HG02571 (cell line): ENCODE results near the gene GPATCH8.

ENCODE experiments used
- ATAC-seq: cut with Tn5 transposase; IDR thresholded peaks from one replicate; pipeline ENCODE4 v1.9.1; 2021; ENCODE audit warnings: mild to moderate bottlenecking, moderate library complexity; ENCODE audit not compliant: unreplicated experiment

The GPATCH8 gene

DNA sequence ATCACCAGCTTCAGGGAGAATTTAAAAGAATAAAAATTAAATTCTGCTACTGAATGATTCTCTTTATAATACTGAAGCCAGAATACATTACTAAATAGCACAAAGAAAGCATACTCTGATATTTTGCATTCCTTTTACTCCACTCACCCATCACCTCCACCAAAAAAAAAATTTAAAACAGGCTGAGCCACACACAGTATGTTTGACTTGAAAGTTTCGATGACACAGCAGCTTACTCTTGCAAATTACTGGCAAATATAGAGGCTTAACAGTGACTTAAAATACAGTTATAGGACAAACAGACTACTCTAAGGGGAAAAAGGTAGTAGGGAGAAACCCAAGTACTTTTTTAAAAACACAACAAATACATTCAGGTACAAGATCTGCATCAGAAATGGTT, 39.2 kb downstream of the GPATCH8 start:
- no peak for ATAC-seq

DNA sequence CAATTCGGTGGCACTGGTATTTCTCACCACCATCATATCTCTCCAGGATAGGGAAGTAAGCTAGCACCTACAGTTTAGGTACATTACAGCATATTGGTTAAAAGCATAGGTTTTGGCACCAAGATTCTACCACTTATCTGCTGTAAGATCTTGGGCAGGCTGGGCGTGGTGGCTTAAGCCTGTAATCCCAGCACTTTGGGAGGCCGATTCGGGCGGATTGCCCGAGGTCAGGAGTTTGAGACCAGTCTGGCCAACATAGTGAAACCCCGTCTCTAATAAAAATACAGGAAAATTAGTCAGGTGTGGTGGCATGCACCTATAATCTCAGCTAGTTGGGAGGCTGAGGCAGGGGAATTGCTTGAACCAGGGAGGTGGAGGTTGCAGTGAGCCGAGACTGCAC, 51.4 kb downstream of the GPATCH8 start:
- ATAC-seq = no peak

DNA sequence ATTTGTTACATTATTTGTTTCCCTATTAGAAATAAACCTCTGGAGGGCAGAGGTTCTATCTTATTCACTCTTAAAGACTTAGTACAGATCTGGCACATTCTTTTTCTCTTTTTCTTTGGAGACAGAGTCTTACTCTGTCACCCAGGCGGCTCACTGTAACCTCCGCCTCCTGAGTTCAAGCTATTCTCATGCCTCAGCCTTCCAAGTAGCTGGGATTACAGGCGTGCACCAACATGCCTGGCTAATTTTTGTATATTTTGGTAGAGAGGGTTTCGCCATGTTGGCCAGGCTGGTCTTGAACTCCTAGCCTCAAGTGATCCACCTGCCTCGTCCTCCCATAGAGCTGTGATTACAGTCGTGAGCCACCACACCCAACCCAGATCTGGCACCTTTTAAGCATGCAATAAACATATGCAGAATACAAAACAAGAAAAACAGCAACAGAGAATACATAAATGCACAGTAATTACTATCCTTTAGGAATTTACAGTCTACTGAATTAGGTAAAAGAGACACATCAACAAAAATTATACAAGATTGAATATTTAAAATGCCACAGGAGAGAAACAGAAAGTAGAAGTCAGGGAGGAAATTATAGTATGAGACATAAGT, 52.1 kb downstream of the GPATCH8 start:
- no peak for ATAC-seq

DNA sequence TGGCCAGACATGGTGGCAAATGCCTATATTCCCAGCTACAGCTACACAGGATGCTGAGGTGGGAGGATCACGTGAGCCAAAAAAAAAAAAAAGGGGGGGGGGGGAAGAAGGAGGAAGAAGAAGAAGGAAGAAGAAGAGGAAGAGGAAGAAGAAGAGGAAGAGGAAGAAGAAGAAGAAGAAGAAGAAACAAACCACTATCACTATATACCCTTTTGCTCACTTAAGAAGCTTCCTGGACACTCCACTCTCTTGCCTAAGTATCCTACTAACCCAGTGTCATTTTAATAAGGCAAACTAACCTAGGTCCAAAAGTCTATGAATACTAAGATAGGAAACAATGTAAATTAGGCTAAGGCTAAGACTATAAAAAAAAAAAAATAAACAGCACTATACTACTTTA, 54.8 kb downstream of the GPATCH8 start:
- no peak for ATAC-seq

DNA sequence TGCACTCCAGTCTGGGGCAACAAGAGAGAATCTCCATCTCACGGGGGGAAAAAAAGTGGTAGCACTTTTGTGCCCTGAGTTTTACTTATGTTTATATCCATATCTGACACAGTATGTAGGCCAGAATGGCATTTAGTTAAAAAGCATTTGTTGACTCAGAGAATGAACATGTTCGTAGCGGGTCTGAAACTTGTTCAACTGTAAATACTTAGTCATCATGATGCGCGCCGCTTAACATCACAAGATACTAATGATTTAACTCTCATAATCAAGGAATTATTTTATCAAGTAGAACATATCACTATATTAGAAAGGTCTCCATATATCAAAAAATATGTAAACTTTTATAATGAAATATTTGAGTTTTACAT, 58.5 kb downstream of the GPATCH8 start:
- ATAC-seq = no peak

DNA sequence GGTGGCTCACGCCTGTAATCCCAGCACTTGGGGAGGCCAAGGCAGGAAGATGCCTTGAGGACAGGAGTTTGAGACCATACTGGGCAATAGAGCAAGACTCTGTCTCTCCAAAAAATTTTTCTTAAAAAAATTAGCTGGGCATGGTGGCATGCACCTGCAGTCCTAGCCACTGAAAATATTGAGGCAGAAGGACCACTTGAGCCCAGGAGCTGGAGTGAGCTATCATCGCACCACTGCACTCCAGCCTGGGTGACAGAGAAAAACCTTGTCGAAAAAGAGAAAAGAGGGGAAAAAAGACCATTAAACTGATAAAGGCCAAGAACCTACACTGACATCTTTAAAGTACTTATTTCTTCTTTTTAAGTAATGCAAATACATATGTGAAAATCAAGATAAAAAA, 60.4 kb downstream of the GPATCH8 start:
- ATAC-seq = no peak

DNA sequence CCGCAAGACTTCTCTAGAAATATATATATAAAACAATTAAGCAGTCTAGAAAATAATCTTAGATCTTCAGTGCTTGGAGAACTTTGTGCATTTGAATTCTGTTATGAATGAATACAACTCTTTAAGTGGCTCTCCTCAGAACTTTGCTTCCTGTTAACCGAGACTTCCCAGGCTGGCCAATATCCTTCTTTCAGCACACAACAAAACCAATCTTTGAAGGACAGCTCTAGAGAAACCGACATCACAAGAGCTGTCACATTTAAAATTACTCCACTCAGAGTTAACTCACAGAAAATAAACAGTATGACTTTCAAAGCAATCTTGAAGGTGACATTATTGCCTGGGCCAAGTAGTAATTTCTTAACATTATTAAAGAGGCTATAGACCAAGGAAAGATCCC, 64.0 kb downstream of the GPATCH8 start:
- no peak for ATAC-seq

DNA sequence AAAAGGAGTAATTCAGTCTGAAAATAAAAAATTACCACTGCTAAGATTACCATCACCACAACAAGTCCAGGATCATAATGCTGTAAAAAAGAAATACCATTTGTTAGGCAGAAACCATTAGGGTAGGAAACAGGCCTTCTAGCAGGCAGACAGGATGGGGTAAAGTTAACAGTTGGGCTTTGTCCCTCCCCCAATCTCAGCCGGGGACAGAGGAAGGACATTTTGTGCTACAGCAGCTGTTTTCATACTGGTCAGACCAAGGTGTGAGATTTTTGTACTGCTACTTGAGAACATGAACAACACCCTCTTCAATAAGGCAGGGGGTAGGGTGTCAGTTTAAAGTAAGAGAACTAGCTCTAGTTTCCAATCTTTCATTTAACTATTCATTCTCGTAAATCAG, 64.6 kb downstream of the GPATCH8 start:
- no peak for ATAC-seq

DNA sequence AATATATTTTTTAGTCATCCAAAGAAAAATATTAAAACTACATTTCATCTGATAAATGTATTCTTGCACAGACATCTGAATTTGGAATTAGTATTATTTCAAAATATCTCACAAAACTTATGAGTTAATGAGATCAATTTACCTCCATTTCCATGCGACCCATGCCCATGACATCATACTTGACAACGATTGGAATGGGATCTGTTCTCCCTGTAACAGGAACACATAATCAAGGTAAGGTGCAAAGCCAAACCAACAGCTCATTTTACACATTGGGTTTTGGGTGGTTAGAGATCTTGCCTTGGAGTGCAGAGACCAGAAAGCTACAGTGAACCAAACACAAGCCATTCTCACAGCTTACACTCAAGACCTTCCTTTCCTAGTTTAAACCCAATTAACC, 66.9 kb downstream of the GPATCH8 start:
- no peak for ATAC-seq

DNA sequence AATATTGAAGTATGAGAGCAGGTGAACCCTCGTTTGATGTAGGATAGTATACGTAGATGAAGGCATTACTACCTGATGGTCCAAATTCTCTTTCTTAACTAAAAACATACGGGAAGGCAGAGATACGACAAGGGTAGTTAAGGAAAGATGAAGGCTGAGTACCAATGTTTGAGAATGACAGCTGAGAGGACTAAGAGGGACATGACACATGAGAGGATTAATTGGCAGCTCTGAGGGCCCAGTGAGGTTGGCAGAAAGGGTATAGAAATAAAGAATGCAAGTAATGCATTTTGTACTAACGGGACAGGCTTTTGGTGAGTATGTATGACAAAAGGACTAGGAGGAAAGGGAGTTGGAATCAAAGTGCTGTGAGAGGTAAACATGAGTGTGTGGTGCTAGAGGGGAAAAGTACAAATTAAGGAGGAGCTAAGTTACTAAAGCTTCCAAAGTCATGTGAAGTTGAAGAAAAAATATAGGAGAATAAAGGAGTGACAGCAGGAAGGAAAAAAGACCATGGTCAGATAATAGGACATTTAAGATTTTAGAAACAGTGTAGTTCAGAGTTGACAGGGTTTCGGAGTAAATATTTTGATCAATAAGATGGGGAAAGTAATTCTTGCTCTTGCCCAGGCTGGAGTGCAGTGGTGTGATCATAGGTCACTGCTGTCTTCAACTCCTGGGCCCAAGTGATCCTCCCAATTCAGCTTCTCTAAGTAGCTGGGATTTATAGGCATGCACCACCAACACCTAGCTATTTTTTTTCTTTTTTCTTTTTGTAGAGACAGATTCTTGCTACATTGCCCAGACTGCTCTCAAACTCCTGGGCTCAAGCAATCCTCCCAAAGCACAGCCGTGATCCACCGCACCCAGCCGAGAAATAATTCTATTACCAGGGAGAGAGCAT, 70.7 kb downstream of the GPATCH8 start:
- ATAC-seq = no peak

DNA sequence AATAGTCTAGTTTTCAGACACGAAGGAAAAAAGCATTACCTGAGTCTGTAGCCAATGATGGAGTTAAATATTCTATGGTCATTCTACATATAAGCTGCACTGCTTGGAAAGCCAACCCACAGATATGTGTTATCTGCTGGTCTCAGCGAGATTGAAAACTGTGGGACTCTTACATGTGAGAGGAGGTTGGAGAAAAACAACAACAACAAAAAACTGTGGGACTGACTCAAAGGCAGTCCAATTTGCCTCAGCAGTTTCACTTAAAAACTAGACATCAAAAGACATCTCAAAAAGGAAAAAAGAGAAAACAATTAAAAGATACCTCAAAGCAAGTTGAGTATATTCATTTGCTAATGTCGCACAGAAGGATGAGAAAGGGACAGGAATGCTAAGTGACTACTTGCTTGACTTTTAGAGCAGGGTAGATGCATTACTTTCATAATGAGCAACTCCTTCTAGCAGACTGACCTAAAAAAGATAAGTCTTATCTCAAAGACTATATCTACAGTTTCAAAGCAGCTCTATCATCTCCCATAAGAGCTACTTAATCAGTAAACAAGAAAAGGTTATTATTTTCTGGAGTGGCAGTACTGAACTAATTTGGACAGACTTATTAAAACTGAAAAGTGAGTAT, 78.3 kb downstream of the GPATCH8 start:
- no peak for ATAC-seq

DNA sequence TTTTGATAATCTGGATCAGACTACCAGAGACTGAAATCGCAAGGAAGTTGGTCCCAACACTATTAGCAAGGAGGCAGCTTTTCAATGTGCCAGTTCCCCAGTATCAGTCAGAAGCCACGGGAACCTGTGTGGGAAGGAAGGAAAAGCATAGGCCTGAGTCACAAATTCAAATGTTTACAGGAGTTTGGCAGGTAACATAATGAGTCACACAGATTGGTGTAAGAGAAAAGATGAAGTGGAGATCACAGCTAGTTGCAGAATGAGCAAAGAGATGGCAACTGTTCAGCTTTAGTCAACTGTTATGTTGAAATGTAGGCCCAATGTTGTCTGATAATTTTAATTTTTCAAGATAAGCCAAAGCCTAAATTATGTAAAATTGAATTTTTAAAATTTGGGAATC, 85.7 kb downstream of the GPATCH8 start:
- ATAC-seq = no peak

DNA sequence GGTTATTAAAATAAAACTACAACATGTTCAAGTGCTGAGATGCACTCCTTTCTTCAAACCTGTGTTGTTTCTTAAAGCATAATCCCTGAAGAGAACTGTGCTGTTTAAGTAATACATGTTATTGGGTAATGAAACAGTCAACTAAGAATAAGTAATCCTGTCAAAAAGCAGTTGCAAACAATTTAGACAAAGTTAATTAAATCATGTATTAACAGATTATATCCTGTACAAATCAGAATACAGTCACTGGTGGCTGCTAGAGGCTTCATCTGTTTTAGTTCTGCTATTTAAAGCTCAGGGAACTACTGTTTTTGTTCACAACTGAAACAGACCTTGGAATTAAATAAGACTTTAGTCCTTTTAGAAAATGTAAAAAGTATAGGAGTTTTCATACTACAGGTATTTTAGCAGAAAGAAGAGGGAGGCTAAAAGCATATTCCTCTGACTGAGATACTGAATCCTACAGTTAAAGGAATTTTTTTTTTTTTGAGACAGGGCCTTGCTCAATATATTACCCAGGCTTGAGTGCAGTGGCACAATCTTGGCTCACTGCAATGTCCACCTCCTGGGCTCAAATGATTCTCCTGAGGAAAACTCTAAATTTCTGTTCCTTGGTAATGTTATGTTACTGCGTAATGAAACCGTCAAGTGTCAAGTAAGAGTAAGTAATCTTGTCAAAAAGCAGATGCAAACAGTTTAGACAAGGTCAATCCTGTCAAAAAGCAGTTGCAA, 86.5 kb downstream of the GPATCH8 start:
- no peak for ATAC-seq

DNA sequence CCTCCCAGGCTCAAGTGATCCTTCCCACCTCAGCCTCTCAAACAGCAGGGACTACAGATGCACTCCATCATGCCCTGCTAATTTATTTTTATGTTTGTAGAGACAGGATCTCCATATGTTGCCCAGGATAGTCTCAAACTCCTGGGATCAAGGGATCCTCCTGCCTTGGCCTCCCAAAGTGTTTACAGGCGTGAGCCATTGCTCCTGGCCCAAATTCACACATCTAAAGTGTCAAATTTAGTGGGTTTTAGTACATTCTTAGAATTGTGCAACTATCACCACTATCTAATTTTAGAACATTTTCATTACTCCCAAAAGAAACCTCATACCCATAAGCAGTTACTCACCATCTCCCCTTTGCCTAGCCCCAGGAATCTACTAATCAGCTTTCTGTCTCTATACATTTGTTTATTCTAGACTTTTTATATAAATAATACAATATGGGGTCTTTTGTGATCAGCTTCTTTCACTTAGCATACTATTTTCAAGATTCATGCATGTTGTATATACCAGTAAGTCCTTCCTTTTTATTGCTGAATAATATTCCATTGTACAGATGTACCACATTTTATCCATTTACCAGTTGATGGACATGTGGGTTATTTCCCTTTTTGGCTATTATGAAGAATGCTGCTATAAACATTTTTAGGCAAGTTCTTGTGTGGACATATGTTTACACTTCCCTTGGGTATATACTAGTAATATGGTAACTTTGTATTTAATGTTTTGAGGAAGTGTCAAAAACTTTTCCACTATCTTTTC, 88.6 kb downstream of the GPATCH8 start:
- ATAC-seq = no peak

DNA sequence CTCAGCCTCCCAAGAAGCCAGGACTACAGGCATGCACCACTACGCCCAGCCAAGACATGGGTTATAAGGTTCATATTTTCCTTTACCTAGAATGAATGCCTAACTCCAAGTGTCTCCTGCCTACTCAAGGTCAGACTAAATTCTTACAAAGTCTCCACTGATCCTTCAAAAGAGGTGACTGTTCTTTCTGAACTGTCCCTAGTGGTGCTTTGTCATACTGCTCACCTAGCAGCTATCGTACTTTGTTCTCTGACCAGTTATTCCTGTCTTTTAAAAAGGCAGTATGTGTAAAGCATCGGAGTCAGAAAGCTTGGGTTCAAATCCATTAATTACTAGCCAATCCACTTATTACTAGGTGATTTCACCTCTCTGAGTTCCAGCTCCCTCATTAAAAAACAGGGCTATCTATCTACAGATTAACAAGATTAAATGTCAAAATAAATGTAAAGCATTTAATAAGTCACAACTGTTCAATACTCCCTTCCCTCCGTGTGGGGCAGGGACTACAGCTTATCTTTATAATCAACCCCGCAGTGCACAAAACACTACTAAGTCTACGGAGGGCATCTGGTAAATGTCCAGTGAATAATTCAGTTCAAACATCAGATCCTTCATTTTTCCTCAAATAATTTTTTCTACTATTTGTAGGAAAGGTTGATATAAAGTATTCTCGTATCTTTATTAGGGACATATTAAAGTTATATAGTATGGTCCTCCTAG, 93.7 kb downstream of the GPATCH8 start:
- no peak for ATAC-seq

DNA sequence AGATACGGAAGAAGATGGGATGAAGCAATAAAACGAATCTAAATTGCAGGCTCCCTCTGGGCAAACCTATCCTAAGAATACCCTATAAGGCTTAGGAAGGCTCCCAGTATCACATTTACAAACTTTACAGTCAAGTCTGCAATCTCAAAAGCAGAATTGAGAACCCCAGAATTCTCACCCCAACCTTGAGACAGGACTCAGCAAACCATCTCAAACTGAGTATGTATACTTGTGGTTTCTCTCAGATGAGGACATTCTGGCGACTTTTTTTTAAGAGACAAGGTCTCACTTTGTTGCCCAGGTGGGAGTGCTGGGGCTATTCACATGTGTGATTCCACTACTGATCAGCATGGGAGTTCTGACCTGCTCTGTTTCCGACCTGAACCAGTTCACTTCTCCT, 94.4 kb downstream of the GPATCH8 start:
- no peak for ATAC-seq

DNA sequence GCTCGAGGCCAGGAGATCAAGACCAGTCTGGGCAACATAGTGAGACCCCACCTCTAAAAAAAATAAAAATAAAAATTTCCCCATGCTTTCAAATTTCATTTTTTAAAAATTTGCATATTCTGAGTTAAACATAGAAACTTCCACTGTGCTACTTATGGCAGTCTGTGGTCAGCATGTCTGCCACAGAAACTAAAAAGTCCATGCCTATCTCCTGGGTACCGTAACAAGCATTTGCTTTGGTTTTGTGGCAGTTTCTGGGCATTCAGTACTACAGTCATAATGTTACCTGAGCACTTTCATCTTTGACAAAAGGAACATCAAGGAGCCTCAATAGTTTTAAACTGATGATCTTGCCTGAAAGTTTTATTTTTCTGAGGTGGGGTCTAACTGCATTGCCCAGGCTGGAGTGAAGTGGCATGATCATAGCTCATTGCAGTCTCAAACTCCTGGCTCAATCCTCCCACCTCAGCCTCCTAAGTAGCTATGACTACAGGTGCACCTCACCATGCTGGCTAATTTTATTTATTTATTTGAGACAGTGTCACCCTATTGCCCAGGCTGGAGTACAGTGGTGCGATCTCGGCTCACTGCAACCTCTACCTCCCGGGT, 100.5 kb downstream of the GPATCH8 start:
- ATAC-seq = no peak

DNA sequence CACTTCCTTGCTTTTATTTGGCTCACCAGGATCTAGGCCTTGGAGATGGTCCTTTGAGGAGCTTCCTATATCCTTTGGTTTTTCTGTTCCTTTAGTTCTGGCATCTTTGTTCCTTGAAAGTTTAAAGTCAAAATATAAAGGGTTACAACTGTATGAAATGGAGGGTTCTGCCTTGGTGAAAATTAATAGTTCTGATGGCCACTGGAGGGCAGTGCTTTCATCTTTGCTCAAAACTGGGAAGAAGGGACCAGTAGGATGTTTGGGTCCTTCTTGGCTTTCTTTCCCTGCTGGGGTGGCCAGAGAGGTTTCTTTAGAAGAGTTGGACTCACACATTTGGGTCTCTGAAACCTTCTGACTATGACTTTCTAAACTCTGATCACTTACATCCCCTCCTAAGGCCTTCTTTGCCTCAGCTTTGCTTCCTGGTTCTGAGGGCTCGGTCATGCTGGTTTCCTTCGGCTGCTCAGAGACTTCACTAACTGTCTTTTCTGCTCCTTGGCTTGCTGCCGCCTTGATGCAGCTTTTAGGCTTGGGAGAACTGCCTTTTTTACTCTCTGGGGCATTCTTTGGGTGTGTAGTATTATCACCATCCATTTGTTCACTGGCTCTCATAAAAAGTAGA, 102.9 kb downstream of the GPATCH8 start:
- ATAC-seq = no peak
